ENCODE measurements around the gene KCNMA1.

GRCh38 chr10:76878514-76878913, 759.1 kb downstream of the KCNMA1 start:
- TF ChIP-seq CTCF (IDR thresholded peaks at IDR 0.05) (no peak), ZFX (IDR thresholded peaks at IDR 0.05; ENCODE audit: borderline replicate concordance) (no peak)

All from 22Rv1 (cell line).